ENCODE data around the gene PPP1R3G. TPM values are rescaled to one million over a fixed set of nuclear protein-coding genes. Genes with fewer than 3 reads are reported as not detected.

Gene PPP1R3G
- not detected for total RNA-seq
- not detected for polyA plus RNA-seq

GRCh38 chr6:5084781-5085647, at the start of gene PPP1R3G:
Gene PPP1R3G (plus strand): TSS chr6:5085341. CDS start chr6:5085486, 145 bp downstream.
- ChIA-PET CTCF (no interaction called here), POLR2A (no interaction called here)
- peaks cover 29 to 50% of the 10 kb centered on the region in 2 donors for H3K27me3 Mint-ChIP-seq
- DNase-seq, result no peak
- H3K4me3 Mint-ChIP-seq, result peak within 1 kb of the TSS in 3 of 7 donors; percentile 28 to 72 (median 54)
- H3K27ac Mint-ChIP-seq, result no peak within 1 kb of the TSS
- Histone ChIP-seq H3K27me3 (ENCODE audit: insufficient read depth, low read length, poor library complexity, severe bottlenecking) (no peaks in the 10 kb centered on the region), H3K4me3 (ENCODE audit: low read length) (no peak within 1 kb of the TSS), H3K27ac (ENCODE audit: low read depth, low read length) (peak within 1 kb of the TSS; percentile 43), H3K4me1 (ENCODE audit: insufficient read depth, low read length) (no peaks in the 10 kb centered on the region), H3K9me3 (ENCODE audit: low read length) (no peaks in the 10 kb centered on the region), H3K36me3 (ENCODE audit: insufficient read depth, low read length) (no peaks in the 10 kb centered on the region)
- H3K9me3 Mint-ChIP-seq, result peaks cover 0 to 2% (median 0%) of the 10 kb centered on the region in 5 donors
- peaks cover 0 to 11% (median 2%) of the 10 kb centered on the region in 3 donors for H3K4me1 Mint-ChIP-seq
- no peaks in the 10 kb centered on the region for H3K36me3 Mint-ChIP-seq

- Mint-ChIP-seq H3K36me3 (no peaks in the 10 kb centered on the region), H3K27ac (peak overlapping the region in 1 of 8 donors; percentile 17), H3K4me1 (peaks cover 0 to 2% (median 0%) of the 10 kb centered on the region in 3 donors), H3K4me3 (no peak overlapping the region), H3K9me3 (peaks cover 0 to 4% (median 0%) of the 10 kb centered on the region in 5 donors), H3K27me3 (peaks cover 0 to 2% of the 10 kb centered on the region in 2 donors)
- Histone ChIP-seq H3K27me3 (ENCODE audit: insufficient read depth, low read length, poor library complexity, severe bottlenecking) (no peaks in the 10 kb centered on the region), H3K27ac (ENCODE audit: low read depth, low read length) (no peak overlapping the region), H3K9me3 (ENCODE audit: low read length) (no peaks in the 10 kb centered on the region), H3K4me3 (ENCODE audit: low read length) (no peak overlapping the region), H3K36me3 (ENCODE audit: insufficient read depth, low read length) (no peaks in the 10 kb centered on the region), H3K4me1 (ENCODE audit: insufficient read depth, low read length) (no peaks in the 10 kb centered on the region)
- no peak for DNase-seq
- CTCF ChIA-PET, result no interaction called here
- POLR2A ChIA-PET, result no interaction called here
Measured at GRCh38 chr6:5036269-5036668, 48.9 kb upstream of the PPP1R3G start.

DNA sequence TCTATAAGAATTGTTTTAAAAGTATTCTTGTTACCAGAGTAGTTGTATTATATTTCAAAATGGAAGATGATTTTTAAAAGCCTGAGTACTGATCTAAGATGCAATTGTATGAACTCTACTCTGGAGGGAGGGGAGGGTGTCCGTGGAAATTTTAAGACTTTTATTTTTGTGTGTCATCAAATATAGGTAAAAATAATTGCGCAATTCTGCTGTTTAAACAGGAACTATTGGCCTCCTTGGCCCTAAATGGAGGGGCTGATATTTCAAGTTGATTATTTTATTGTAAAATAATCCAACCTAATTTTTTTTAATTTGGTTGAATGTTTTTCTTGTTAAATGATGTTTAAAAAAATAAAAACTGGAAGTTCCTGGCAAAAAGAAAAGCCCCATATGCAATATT, 43.2 kb upstream of the PPP1R3G start:
- CTCF ChIA-PET, result no interaction called here
- no peak overlapping the region for H3K4me3 ChIP-seq (ENCODE audit: low read length)
- H3K27ac ChIP-seq (ENCODE audit: low read depth, low read length), result no peak overlapping the region
- no peak overlapping the region for H3K4me3 Mint-ChIP-seq
- no peaks in the 10 kb centered on the region for H3K4me1 Mint-ChIP-seq
- peaks cover 0 to 3% (median 0%) of the 10 kb centered on the region in 5 donors for H3K9me3 Mint-ChIP-seq
- no peaks in the 10 kb centered on the region for H3K4me1 ChIP-seq (ENCODE audit: insufficient read depth, low read length)
- no peaks in the 10 kb centered on the region for H3K27me3 ChIP-seq (ENCODE audit: insufficient read depth, low read length, poor library complexity, severe bottlenecking)
- POLR2A ChIA-PET, result no interaction called here
- peak overlapping the region in 1 of 8 donors; percentile 26 for H3K27ac Mint-ChIP-seq
- H3K36me3 Mint-ChIP-seq, result peaks cover 4 to 32% (median 6%) of the 10 kb centered on the region in 3 donors
- DNase-seq, result no peak
- peaks cover 0 to 3% of the 10 kb centered on the region in 2 donors for H3K27me3 Mint-ChIP-seq
- no peaks in the 10 kb centered on the region for H3K9me3 ChIP-seq (ENCODE audit: low read length)
- H3K36me3 ChIP-seq (ENCODE audit: insufficient read depth, low read length), result no peaks in the 10 kb centered on the region

DNA sequence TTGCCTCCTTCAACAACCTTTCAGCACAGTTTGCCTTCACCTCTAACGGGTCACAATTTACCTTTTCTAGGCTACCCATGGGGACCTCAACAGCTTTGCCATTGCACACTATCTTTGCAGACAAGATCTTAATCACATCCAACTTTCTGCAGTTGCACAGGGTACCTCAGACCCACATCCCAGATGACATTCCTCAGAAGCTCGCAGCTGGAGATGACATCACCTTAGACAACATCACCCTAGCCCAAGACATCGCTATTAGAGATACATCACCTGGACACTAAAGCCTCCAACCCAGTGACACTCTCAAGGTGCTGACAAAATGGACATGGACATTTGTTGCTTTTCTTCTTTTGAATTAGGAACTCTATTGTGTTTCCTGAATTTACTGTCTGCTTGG, 42.7 kb upstream of the PPP1R3G start:
- no peak overlapping the region for H3K4me3 Mint-ChIP-seq
- ChIA-PET POLR2A (no interaction called here), CTCF (no interaction called here)
- Histone ChIP-seq H3K4me3 (ENCODE audit: low read length) (no peak overlapping the region), H3K27ac (ENCODE audit: low read depth, low read length) (no peak overlapping the region), H3K9me3 (ENCODE audit: low read length) (no peaks in the 10 kb centered on the region), H3K36me3 (ENCODE audit: insufficient read depth, low read length) (no peaks in the 10 kb centered on the region), H3K27me3 (ENCODE audit: insufficient read depth, low read length, poor library complexity, severe bottlenecking) (no peaks in the 10 kb centered on the region), H3K4me1 (ENCODE audit: insufficient read depth, low read length) (no peaks in the 10 kb centered on the region)
- no peak for DNase-seq
- peaks cover 0 to 4% (median 3%) of the 10 kb centered on the region in 5 donors for H3K9me3 Mint-ChIP-seq
- H3K27ac Mint-ChIP-seq, result no peak overlapping the region
- peaks cover 0 to 6% of the 10 kb centered on the region in 2 donors for H3K27me3 Mint-ChIP-seq
- H3K36me3 Mint-ChIP-seq, result peaks cover 4 to 35% (median 6%) of the 10 kb centered on the region in 3 donors
- H3K4me1 Mint-ChIP-seq, result no peaks in the 10 kb centered on the region

GRCh38 chr6:5044866-5045265, 40.3 kb upstream of the PPP1R3G start:
- Mint-ChIP-seq H3K4me3 (no peak overlapping the region), H3K36me3 (peaks cover 4 to 44% (median 8%) of the 10 kb centered on the region in 3 donors), H3K9me3 (peaks cover 0 to 24% (median 17%) of the 10 kb centered on the region in 5 donors), H3K27ac (no peak overlapping the region), H3K4me1 (no peaks in the 10 kb centered on the region), H3K27me3 (peaks cover 0 to 15% of the 10 kb centered on the region in 2 donors)
- H3K27ac ChIP-seq (ENCODE audit: low read depth, low read length), result no peak overlapping the region
- no peaks in the 10 kb centered on the region for H3K4me1 ChIP-seq (ENCODE audit: insufficient read depth, low read length)
- H3K4me3 ChIP-seq (ENCODE audit: low read length), result no peak overlapping the region
- H3K36me3 ChIP-seq (ENCODE audit: insufficient read depth, low read length), result no peaks in the 10 kb centered on the region
- no peaks in the 10 kb centered on the region for H3K9me3 ChIP-seq (ENCODE audit: low read length)
- no peak for DNase-seq
- CTCF ChIA-PET, result no interaction called here
- H3K27me3 ChIP-seq (ENCODE audit: insufficient read depth, low read length, poor library complexity, severe bottlenecking), result no peaks in the 10 kb centered on the region
- POLR2A ChIA-PET, result no interaction called here

DNA sequence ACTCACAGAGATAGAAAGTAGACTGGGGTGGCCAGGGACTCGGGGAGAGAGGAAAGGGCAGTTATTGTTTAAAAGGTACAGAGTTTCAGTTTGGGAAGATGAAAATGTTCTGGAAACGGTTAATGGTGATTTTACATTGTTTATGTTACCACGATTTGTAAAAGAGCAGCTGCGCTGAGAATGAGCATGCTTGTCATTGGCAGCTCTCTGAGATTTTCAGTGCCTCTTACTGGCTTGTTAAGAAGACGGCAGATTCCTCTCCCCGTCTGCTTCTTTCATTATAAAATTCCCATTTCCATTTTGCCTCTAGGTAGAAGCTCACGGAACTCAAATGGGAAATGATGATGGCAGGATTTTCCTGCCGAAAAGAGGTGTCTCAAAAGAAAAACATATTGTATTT, 39.7 kb upstream of the PPP1R3G start:
- ChIA-PET POLR2A (no interaction called here), CTCF (no interaction called here)
- DNase-seq, result no peak
- Mint-ChIP-seq H3K4me1 (no peaks in the 10 kb centered on the region), H3K27ac (no peak overlapping the region), H3K36me3 (peaks cover 4 to 44% (median 8%) of the 10 kb centered on the region in 3 donors), H3K9me3 (peaks cover 3 to 29% (median 21%) of the 10 kb centered on the region in 5 donors), H3K27me3 (peaks cover 0 to 15% of the 10 kb centered on the region in 2 donors), H3K4me3 (no peak overlapping the region)
- no peaks in the 10 kb centered on the region for H3K27me3 ChIP-seq (ENCODE audit: insufficient read depth, low read length, poor library complexity, severe bottlenecking)
- no peaks in the 10 kb centered on the region for H3K9me3 ChIP-seq (ENCODE audit: low read length)
- H3K27ac ChIP-seq (ENCODE audit: low read depth, low read length), result no peak overlapping the region
- no peak overlapping the region for H3K4me3 ChIP-seq (ENCODE audit: low read length)
- H3K4me1 ChIP-seq (ENCODE audit: insufficient read depth, low read length), result no peaks in the 10 kb centered on the region
- no peaks in the 10 kb centered on the region for H3K36me3 ChIP-seq (ENCODE audit: insufficient read depth, low read length)

DNA sequence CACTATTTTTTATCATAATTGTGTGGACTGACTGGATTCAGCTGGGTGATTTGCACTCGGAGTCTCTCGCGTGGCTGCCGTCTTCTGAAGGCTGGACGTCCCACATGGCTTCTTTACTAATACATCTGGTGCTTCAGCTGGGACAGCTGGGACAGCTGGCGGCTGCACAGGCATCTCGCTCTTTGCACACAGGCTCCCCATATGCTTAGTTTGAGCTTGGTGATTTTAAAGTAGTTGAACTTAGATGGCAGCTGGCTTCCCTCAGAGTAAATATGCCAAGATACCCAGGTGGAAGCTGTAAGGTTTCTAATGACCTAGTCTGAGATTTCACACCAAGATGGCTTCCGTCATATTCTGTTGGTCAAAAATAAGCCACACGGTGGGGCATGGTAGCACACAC, 38.7 kb upstream of the PPP1R3G start:
- no peaks in the 10 kb centered on the region for H3K27me3 ChIP-seq (ENCODE audit: insufficient read depth, low read length, poor library complexity, severe bottlenecking)
- Mint-ChIP-seq H3K27me3 (peaks cover 0 to 15% of the 10 kb centered on the region in 2 donors), H3K4me1 (no peaks in the 10 kb centered on the region), H3K9me3 (peaks cover 13 to 39% (median 31%) of the 10 kb centered on the region in 5 donors), H3K4me3 (no peak overlapping the region), H3K36me3 (peaks cover 6 to 50% (median 8%) of the 10 kb centered on the region in 3 donors), H3K27ac (no peak overlapping the region)
- CTCF ChIA-PET, result no interaction called here
- H3K9me3 ChIP-seq (ENCODE audit: low read length), result no peaks in the 10 kb centered on the region
- DNase-seq, result no peak
- H3K36me3 ChIP-seq (ENCODE audit: insufficient read depth, low read length), result no peaks in the 10 kb centered on the region
- H3K4me3 ChIP-seq (ENCODE audit: low read length), result no peak overlapping the region
- no peaks in the 10 kb centered on the region for H3K4me1 ChIP-seq (ENCODE audit: insufficient read depth, low read length)
- POLR2A ChIA-PET, result no interaction called here
- H3K27ac ChIP-seq (ENCODE audit: low read depth, low read length), result no peak overlapping the region

DNA sequence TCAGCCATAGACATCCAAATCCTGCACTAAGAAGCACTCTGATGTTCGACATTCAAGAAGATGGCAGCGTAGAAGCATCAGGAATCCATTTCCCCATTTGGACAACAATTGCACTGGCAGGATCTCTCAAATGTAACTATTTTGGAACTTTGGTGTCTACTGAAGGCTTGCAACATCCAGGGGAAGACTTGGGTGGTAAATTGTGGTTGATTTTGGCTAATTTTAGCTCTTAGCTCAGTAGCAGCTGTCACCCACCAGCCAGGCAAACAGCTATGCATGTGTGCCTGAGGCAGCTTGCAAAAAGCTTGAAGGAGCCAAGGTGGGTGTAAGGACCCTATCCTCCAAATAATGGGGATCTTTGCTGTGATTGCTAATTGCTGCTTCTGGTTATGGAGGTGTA, 35.1 kb upstream of the PPP1R3G start:
- peaks cover 3 to 35% (median 6%) of the 10 kb centered on the region in 3 donors for H3K36me3 Mint-ChIP-seq
- POLR2A ChIA-PET, result no interaction called here
- no peak overlapping the region for H3K4me3 Mint-ChIP-seq

More for the DNA sequence above, 35.1 kb upstream of the PPP1R3G start:
- Mint-ChIP-seq H3K27ac (no peak overlapping the region), H3K4me1 (no peaks in the 10 kb centered on the region), H3K9me3 (peaks cover 18 to 48% (median 40%) of the 10 kb centered on the region in 5 donors), H3K27me3 (peaks cover 12 to 20% of the 10 kb centered on the region in 2 donors)
- Histone ChIP-seq H3K36me3 (ENCODE audit: insufficient read depth, low read length) (no peaks in the 10 kb centered on the region), H3K4me3 (ENCODE audit: low read length) (no peak overlapping the region), H3K9me3 (ENCODE audit: low read length) (no peaks in the 10 kb centered on the region), H3K4me1 (ENCODE audit: insufficient read depth, low read length) (no peaks in the 10 kb centered on the region), H3K27ac (ENCODE audit: low read depth, low read length) (no peak overlapping the region), H3K27me3 (ENCODE audit: insufficient read depth, low read length, poor library complexity, severe bottlenecking) (no peaks in the 10 kb centered on the region)
- CTCF ChIA-PET, result no interaction called here
- no peak for DNase-seq
